ENCODE measurements around the gene PDK2. TPM values are rescaled to one million over a fixed set of nuclear protein-coding genes. Genes with fewer than 3 reads are reported as not detected.

PDK2 gene
- total RNA-seq, 4 donors from 2014 or later: 111 to 335 (median 124) TPM

GRCh38 chr17:50144355-50144754, 49.2 kb downstream of the PDK2 start:
- H3K36me3 ChIP-seq: peaks cover 0 to 30% of the 10 kb centered on the region in 2 donors
- H3K27me3 ChIP-seq: no peaks in the 10 kb centered on the region
- intact Hi-C loops (cut with DNase I; ENCODE audit: low total_unique reads) (no loop called here), in situ Hi-C loops (cut with MboI; ENCODE audit: low sequenced_read_pairs in 4 of 4) (no loop called here)
- ATAC-seq: no peak
- no peak overlapping the region for H3K4me3 ChIP-seq
- TF ChIP-seq, protein P1, sequence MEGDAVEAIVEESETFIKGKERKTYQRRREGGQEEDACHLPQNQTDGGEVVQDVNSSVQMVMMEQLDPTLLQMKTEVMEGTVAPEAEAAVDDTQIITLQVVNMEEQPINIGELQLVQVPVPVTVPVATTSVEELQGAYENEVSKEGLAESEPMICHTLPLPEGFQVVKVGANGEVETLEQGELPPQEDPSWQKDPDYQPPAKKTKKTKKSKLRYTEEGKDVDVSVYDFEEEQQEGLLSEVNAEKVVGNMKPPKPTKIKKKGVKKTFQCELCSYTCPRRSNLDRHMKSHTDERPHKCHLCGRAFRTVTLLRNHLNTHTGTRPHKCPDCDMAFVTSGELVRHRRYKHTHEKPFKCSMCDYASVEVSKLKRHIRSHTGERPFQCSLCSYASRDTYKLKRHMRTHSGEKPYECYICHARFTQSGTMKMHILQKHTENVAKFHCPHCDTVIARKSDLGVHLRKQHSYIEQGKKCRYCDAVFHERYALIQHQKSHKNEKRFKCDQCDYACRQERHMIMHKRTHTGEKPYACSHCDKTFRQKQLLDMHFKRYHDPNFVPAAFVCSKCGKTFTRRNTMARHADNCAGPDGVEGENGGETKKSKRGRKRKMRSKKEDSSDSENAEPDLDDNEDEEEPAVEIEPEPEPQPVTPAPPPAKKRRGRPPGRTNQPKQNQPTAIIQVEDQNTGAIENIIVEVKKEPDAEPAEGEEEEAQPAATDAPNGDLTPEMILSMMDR (IDR thresholded peaks at IDR 0.05 in 4 of 5, conservative IDR thresholded peaks at IDR 0.05 in 1 of 5): no peak
- H3K27ac ChIP-seq: peak overlapping the region; percentile 85 to 93 (median 91)
- no peak for DNase-seq
- H3K9me3 ChIP-seq: no peaks in the 10 kb centered on the region
- H3K4me1 ChIP-seq: peaks cover 46 to 49% of the 10 kb centered on the region in 2 donors

GRCh38 chr17:50144845-50145531, 49.8 kb downstream of the PDK2 start:
- peaks cover 43 to 46% of the 10 kb centered on the region in 2 donors for H3K4me1 ChIP-seq

DNA sequence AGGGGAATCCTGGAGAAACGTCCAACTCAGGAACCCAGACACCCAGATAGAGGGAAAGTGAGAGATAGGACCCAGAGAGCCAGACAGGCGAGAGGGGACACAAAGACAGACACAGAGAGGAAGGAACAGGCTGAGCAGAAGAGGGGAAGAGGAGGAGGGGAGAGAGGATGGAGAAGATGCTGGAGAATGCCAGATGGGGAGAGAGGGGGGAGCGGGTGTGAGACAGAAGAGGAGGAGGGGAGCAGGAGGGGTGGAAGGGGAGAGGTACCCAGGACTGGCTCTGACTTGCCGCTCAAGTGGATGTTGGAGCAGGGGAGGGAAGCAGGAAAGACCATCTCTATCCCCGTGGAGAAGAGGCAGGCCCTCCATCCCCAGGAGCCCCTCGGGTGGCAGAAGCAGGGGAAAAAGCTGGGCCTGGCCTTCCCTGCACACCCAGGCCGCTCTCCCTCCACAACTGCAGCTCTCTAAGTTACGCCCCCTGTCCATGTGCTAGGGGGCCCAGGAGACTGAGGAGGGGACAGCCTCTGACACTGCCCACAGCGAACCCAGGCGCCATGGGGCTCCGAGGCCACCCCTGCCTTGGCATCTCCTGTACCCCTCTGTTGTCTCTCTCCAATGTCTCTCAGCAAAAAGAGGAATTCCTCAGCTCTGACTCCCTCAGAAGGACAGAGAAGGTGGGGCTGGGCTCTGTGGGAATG, 50.5 kb downstream of the PDK2 start:
- H3K9me3 ChIP-seq: no peaks in the 10 kb centered on the region
- ATAC-seq (no peak), DNase-seq (no peak)
- in situ Hi-C loops (cut with MboI; ENCODE audit: low sequenced_read_pairs in 4 of 4) (no loop called here), intact Hi-C loops (cut with DNase I; ENCODE audit: low total_unique reads) (loop anchor here (5.0 kb wide), 1 partner anchor 33 kb away; no protein-coding TSS in a partner anchor)
- H3K27ac ChIP-seq: peak overlapping the region; percentile 85 to 93 (median 91)
- no peak overlapping the region for H3K4me3 ChIP-seq
- H3K36me3 ChIP-seq: peaks cover 0 to 21% of the 10 kb centered on the region in 2 donors
- TF ChIP-seq, protein P1 (IDR thresholded peaks at IDR 0.05 in 4 of 5, conservative IDR thresholded peaks at IDR 0.05 in 1 of 5): no peak
- TF ChIP-seq POLR2A (IDR thresholded peaks at IDR 0.05): no peak
- peaks cover 39 to 42% of the 10 kb centered on the region in 2 donors for H3K4me1 ChIP-seq
- H3K27me3 ChIP-seq: no peaks in the 10 kb centered on the region

More at GRCh38 chr17:50144845-50145531, 49.8 kb downstream of the PDK2 start:
- intact Hi-C loops (cut with DNase I; ENCODE audit: low total_unique reads) (loop anchor here (5.0 kb wide), 1 partner anchor 33 kb away; no protein-coding TSS in a partner anchor), in situ Hi-C loops (cut with MboI; ENCODE audit: low sequenced_read_pairs in 4 of 4) (no loop called here)
- DNase-seq (peak in 1 of 2 donors; percentile 48), ATAC-seq (no peak)
- Histone ChIP-seq H3K4me3 (no peak overlapping the region), H3K9me3 (no peaks in the 10 kb centered on the region), H3K27ac (peak overlapping the region; percentile 85 to 93 (median 91)), H3K36me3 (peaks cover 0 to 26% of the 10 kb centered on the region in 2 donors), H3K27me3 (no peaks in the 10 kb centered on the region)
- TF ChIP-seq, protein P1 (IDR thresholded peaks at IDR 0.05 in 4 of 5, conservative IDR thresholded peaks at IDR 0.05 in 1 of 5): no peak
- TF ChIP-seq POLR2A (IDR thresholded peaks at IDR 0.05): no peak

DNA sequence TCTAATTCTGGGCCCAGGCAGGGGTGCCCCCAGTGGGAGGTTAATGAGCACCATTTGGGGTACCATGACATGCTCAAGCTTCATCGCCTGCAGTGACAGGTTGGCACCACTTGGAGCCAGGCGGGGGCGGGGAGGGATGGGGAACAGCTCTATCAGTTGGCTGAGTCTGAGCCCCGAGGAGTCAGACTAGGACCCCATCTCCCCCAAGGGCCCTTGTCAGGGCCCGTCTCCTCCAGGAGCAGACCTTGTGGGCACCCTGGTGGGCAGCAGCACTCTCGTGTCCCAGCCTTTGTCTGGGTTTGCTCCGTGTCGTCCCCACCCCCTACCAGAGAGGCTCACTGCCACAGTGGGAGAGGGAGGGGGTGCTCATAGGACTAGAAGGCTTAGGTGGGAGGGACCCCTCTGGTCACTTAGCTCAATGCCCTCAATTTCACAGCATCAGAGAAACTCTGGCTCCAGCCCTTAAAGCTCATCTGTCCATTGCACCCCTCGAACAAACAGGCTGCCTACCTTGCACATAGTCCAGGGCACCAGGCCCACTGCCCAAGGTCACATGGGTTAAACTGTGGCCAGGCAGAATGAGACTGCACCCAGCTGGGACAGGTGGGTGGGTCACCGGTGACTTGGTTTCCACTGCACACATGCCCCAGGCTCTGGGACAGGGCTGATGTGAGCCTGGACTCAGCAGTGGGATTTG, 51.2 kb downstream of the PDK2 start:
- H3K27me3 ChIP-seq: no peaks in the 10 kb centered on the region
- in situ Hi-C loops (cut with MboI; ENCODE audit: low sequenced_read_pairs in 4 of 4): no loop called here
- H3K9me3 ChIP-seq: no peaks in the 10 kb centered on the region
- peaks cover 0 to 15% of the 10 kb centered on the region in 2 donors for H3K36me3 ChIP-seq
- TF ChIP-seq POLR2A (IDR thresholded peaks at IDR 0.05): peak in 1 of 2 donors; percentile 31
- TF ChIP-seq, protein P1 (IDR thresholded peaks at IDR 0.05 in 4 of 5, conservative IDR thresholded peaks at IDR 0.05 in 1 of 5): peak in 2 of 5 experiments; percentile 13 to 24
- H3K27ac ChIP-seq: peak overlapping the region; percentile 85 to 93 (median 91)
- H3K4me3 ChIP-seq: peak overlapping the region in 3 of 4 donors; percentile 38 to 89 (median 79)
- intact Hi-C loops (cut with DNase I; ENCODE audit: low total_unique reads): loop anchor here (5.0 kb wide), 1 partner anchor 34 kb away; no protein-coding TSS in a partner anchor
- H3K4me1 ChIP-seq: peaks cover 39 to 45% of the 10 kb centered on the region in 2 donors
- no peak for DNase-seq
- ATAC-seq: no peak
